Epithelial cell of esophagus (primary cell): Measurements from ENCODE around the gene KLF7.

Experiments used
- DNase-seq: peaks from one replicate; pipeline ENCODE4 v3.0.0; 2010; ENCODE audit warnings: low read depth
- H3K4me3 ChIP-seq: 2 replicates; pipeline ENCODE4 v1.5.1; 2011; ENCODE audit warnings: mild to moderate bottlenecking, low read length, control low read depth
- CTCF ChIP-seq: IDR thresholded peaks from 2 replicates; pipeline ENCODE4 v1.5.1; 2011; ENCODE audit warnings: low read depth, mild to moderate bottlenecking, low read length, control low read depth, inconsistent platforms; ENCODE audit not compliant: insufficient read depth; ENCODE audit errors: missing control alignments

Gene KLF7

DNA sequence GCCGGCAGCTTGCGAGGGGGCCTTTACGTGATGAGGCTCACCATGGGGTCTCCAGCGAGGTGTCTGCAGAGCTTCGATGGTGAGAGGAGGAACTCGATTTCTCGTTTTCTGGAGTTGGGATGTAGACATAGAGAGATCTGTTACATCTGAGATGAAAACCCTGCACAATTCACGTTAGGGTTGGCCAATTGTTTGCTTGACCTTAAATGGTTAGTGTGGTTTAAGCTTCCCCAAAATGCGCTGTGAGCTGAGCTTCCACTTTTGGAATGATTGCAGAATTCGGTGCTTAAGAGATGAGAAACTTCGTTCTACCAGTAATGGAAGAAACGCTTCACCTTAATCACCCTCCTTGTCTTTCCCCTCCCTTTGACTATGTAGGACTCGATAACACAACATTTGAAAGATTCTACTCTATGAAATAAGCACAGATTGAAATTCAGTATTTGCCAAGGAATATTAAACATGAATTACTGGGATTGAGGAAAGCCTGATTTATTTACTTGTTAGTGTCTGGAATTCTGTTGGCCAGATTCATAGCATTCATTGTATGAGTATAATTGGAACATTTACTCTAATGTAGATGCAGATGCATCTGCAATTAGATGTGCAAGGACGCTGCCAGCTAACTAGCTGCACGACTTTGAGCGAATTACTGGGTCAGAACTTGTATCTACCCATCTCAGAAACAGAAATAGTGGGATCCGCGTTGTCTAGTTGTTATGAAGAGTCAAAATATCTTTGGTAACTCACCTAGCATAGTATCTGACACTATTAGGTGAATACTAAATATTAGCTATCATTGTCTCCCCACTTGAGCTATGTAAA, 1.6 kb upstream of the KLF7 start:
- TF ChIP-seq CTCF = no peak
- peak overlapping the region; percentile 95 for H3K4me3 ChIP-seq

DNA sequence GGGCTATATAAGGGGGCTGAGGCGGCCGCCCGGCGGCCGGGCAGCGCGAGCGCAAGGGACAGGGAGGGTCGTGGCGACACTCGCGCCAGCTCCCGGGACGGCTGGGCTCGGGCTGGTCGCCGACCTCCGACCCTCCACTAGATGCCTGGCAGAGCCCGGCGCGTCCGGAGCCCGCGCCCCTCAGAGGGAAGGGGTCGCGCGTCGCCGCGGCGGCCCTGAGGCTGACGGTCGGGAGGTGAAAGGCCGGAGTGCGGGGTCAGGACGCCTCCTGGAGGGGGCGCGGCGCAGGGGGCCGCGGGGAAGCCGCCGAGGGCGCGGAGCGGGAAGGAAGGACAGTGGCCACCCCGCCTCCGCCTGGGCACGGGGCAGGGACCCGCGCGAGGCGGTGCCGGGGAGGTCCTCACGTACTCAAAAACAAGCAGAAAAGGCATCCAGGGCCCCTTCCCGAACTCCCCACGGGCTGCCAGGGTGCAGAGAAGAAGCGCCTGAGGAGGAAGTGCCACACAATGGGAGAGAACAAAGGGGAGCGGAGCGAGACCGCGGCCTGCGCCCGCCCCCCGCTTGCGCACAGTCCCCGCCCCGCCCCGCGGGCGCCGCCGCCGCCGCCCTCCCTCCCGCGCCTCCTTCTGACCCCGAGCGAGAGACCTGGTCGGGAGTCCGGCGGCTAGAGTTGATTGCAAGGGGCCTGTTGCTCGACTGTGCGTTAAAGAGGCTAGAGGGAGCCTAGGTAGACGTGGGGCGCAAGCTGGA, 776 bp upstream of the KLF7 start:
- peak; percentile 76 for DNase-seq
- peak overlapping the region; percentile 95 for H3K4me3 ChIP-seq
- TF ChIP-seq CTCF = no peak

More for the DNA sequence above, 1.6 kb upstream of the KLF7 start:
- peak; percentile 64 for DNase-seq

DNA sequence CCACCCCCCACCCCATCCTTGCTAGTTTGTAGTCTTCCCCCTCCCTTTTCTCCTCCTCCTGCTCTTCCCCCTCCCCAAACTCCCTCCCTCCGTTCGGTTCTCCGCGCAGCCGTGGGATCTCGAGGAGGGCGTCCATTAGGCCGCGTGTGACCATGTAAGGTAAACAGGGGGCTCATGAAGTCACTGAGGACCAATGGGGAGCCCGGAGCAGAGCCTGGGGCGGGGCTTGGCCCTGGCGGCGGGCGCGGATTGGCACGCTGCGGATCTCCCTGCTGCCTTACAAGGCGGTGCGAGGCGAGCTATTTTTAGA, 246 bp upstream of the KLF7 start:
- DNase-seq = peak; percentile 100
- TF ChIP-seq CTCF = no peak
- H3K4me3 ChIP-seq = peak overlapping the region; percentile 95

GRCh38 chr2:207164006-207164831, 1.5 kb downstream of the KLF7 start:
- TF ChIP-seq CTCF = no peak
- peak; percentile 62 for DNase-seq
- H3K4me3 ChIP-seq = peak overlapping the region; percentile 95

- TF ChIP-seq CTCF = no peak
- no peak for DNase-seq
- H3K4me3 ChIP-seq = peak overlapping the region; percentile 95
Measured at GRCh38 chr2:207163756-207164005, 2.1 kb downstream of the KLF7 start.

DNA sequence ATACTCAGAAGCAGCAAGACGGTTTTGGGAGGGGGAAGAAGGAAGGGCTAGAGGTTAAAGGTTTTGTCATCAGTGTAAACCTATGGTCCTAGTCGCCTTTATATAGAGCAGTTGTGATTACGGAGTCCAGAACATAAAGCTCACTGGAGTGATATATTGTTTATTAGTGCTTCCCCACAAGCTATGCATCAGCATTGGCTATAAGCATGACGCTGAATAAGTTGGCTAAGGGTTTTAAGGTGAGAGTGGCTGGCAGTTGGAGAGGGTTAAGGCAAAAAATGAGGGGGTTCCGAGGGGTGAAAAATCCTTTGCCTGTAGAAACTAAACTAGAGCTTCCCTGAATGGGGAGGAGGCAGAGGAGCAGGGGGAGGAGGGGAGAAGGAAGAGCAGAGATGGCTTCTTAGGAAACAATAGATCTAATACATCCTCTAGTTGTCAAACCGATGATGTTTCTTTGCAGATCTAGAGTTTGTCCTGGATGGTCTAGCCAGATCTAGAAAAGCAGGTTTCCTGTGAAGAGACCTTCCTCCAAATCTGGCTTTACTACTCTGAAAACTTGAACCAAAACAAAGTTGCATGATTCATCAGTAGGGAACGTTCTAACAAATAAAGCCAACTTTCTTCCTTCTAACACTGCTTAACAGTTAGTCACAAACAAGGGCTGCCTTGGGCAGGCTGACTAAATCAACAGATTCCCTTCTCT, 2.5 kb downstream of the KLF7 start:
- DNase-seq = peak; percentile 96

More for the DNA sequence above, 2.5 kb downstream of the KLF7 start:
- H3K4me3 ChIP-seq = peak overlapping the region; percentile 95
- TF ChIP-seq CTCF = no peak
